Pancreas (tissue), 10 donors: ENCODE data around the gene CSF1R. TPM values are rescaled to one million over a fixed set of nuclear protein-coding genes. Genes with fewer than 3 reads are reported as not detected.

Experiments
- ATAC-seq, 4 donors: fragments of 200-7000 bp; cut with Tn5 transposase; one replicate each; pipeline versions ENCODE4 v1.8.0 to v1.9.1; 2020; ENCODE audit warnings: mild to moderate bottlenecking in 4 of 4, moderate library complexity in 4 of 4
- DNase-seq, 6 donors: peaks; one replicate each; pipeline ENCODE4 v3.0.0-alpha.2; 2020
- FAIRE-seq: peaks from 2 replicates; lab custom pipeline; 2012; peaks lifted over from hg19 to GRCh38; lab: Jason Lieb, UNC
- H3K27ac ChIP-seq, 4 donors: fragments of 200-600 bp; sonication (generic); 1 replicate in 3 of 4; 2 replicates in 1 of 4; pipeline versions ENCODE4 v1.5.0 to v1.8.0; 2020
- H3K27me3 ChIP-seq, 4 donors: fragments of 200-600 bp; one replicate each; pipeline ENCODE4 v1.8.0; 2021
- H3K36me3 ChIP-seq, 3 donors: fragments of 200-600 bp; sonication (generic) in 1 of 3; one replicate each; pipeline versions ENCODE4 v1.5.0 to v1.8.0; 2020 to 2021
- H3K4me1 ChIP-seq, 3 donors: fragments of 200-600 bp; one replicate each; pipeline ENCODE4 v1.8.0; 2021
- H3K4me3 ChIP-seq, 4 donors: fragments of 200-600 bp; sonication (generic) in 2 of 4; one replicate each; pipeline versions ENCODE4 v1.5.0 to v1.8.0; 2020 to 2021
- H3K9me3 ChIP-seq, 4 donors: fragments of 200-600 bp; one replicate each; pipeline ENCODE4 v1.8.0; 2021
- CTCF ChIP-seq, 4 donors: fragments of 200-600 bp; sonication (generic) in 3 of 4; IDR thresholded peaks; one replicate each; pipeline versions ENCODE4 v1.5.0 to v1.8.0; 2021; ENCODE audit warnings: antibody characterized with exemption in 4 of 4
- WGBS, 2 donors: extraction: QIAGEN DNeasy Blood & Tissue Kit; methylation state at CpG; one replicate each; pipeline ENCODE4 v1.1.7; 2013; 5-methylcytosine and 5-hydroxymethylcytosine counted together
- intact Hi-C, 3 donors: fragments of 100-400 bp; cut with DNase I; formaldehyde crosslinking; loops; one replicate each; pipeline versions ENCODE4 v1.11.1 to v1.14.2; 2022
- polyA plus RNA-seq, 2 donors: library from polyadenylated mRNA; stranded (reverse); fragments of 200-250 nt; gene quantifications; one replicate each; pipeline ENCODE4 v1.2.3, GENCODE V29; 2013
- total RNA-seq, 6 donors: library from RNA; stranded (reverse); fragmentation: NEBNext Ultra II Directional in 4 of 6; extraction: Animal tissue kit (Norgen Biotek cat#: 25700) in 4 of 6; gene quantifications; one replicate each; pipeline versions ENCODE4 v1.2.1 to v1.2.4, GENCODE V29; 2021 to 2023
- donor health status: healthy with polysubstance abuse.
- donor health status: DM: no; HTN: no; CAD: no; lungs with moderate emphysema.
- donor health status: DM: no; HTN: no; CAD: no.
- donor health status: control.
- donor health status: control.
- donor health status: Bipolar disorder and iron deficiency.
- donor health status: DM: yes; HTN: yes; CAD: no.
- donor health status: DM: no; HTN: no; CAD: no.
- donor health status: DM: no; HTN: no; CAD: no.
- donor health status: DM: yes; HTN: yes; CAD: no.

The CSF1R gene
- total and polyA plus RNA-seq, 8 donors = 1.4 to 51.2 (median 4.1) TPM

- Histone ChIP-seq H3K4me1 (no peaks in the 10 kb centered on the region), H3K27me3 (no peaks in the 10 kb centered on the region), H3K4me3 (no peak overlapping the region), H3K36me3 (no peaks in the 10 kb centered on the region), H3K27ac (no peak overlapping the region), H3K9me3 (no peaks in the 10 kb centered on the region)
- intact Hi-C loops = loop anchor here in 1 of 3 donors (10.0 kb wide), 1 partner anchor 222 kb away; no protein-coding TSS in a partner anchor
- 86% methylated on average over 15 of the region's 15 CpGs for WGBS, 2 donors
- FAIRE-seq = no peak
- DNase-seq = peak in 1 of 6 donors; percentile 35
- no peak for TF ChIP-seq CTCF (IDR thresholded peaks at IDR 0.05)
- no peak for ATAC-seq
Measured at GRCh38 chr5:150122536-150123481, 36.5 kb upstream of the CSF1R start.

- 47 to 52% methylated on average over 5 of the region's 5 CpGs for WGBS, 2 donors
- FAIRE-seq = no peak
- no peak overlapping the region for H3K27ac ChIP-seq
- no peaks in the 10 kb centered on the region for H3K4me1 ChIP-seq
- intact Hi-C loops = loop anchor here in 1 of 3 donors (10.0 kb wide), 1 partner anchor 223 kb away; no protein-coding TSS in a partner anchor
- TF ChIP-seq CTCF (IDR thresholded peaks at IDR 0.05) = no peak
- peak in 2 of 4 donors; percentile 33 to 46 for ATAC-seq
- no peaks in the 10 kb centered on the region for H3K36me3 ChIP-seq
- H3K9me3 ChIP-seq = no peaks in the 10 kb centered on the region
- no peaks in the 10 kb centered on the region for H3K27me3 ChIP-seq
- DNase-seq = peak in 1 of 6 donors; percentile 43
- H3K4me3 ChIP-seq = no peak overlapping the region
Measured at GRCh38 chr5:150122158-150122510, 35.8 kb upstream of the CSF1R start.

- Histone ChIP-seq H3K36me3 (no peaks in the 10 kb centered on the region), H3K4me1 (no peaks in the 10 kb centered on the region), H3K4me3 (no peak overlapping the region), H3K27ac (no peak overlapping the region), H3K9me3 (no peaks in the 10 kb centered on the region), H3K27me3 (no peaks in the 10 kb centered on the region)
- WGBS, 2 donors = 89 to 93% methylated on average over 14 of the region's 14 CpGs
- no peak for TF ChIP-seq CTCF (IDR thresholded peaks at IDR 0.05)
- peak in 1 of 6 donors; percentile 26 for DNase-seq
- intact Hi-C loops = loop anchor here in 1 of 3 donors (10.0 kb wide), 1 partner anchor 223 kb away; no protein-coding TSS in a partner anchor
- ATAC-seq = no peak
- no peak for FAIRE-seq
Measured at GRCh38 chr5:150121448-150122157, 35.2 kb upstream of the CSF1R start.

GRCh38 chr5:150120617-150121447 lies 34.5 kb upstream of the CSF1R start:
- Histone ChIP-seq H3K9me3 (no peaks in the 10 kb centered on the region), H3K27me3 (no peaks in the 10 kb centered on the region), H3K4me1 (no peaks in the 10 kb centered on the region), H3K27ac (no peak overlapping the region), H3K4me3 (no peak overlapping the region), H3K36me3 (no peaks in the 10 kb centered on the region)
- ATAC-seq = no peak
- WGBS, 2 donors = 71 to 81% methylated on average over 19 of the region's 19 CpGs
- TF ChIP-seq CTCF (IDR thresholded peaks at IDR 0.05) = no peak
- intact Hi-C loops = loop anchor here in 1 of 3 donors (10.0 kb wide), 1 partner anchor 224 kb away; no protein-coding TSS in a partner anchor
- no peak for FAIRE-seq
- DNase-seq = peak in 1 of 6 donors; percentile 41
